GM19043 (cell line): ENCODE measurements around the gene SLX9.
"Not testable (repeated sequence)": the region's sequence is repeated elsewhere in the genome, so short reads cannot be mapped to it uniquely, and the experiment has no call there.

Source experiments
- ATAC-seq: cut with Tn5 transposase; IDR thresholded peaks from one replicate; pipeline ENCODE4 v1.9.1; 2021; ENCODE audit warnings: low read depth; ENCODE audit not compliant: unreplicated experiment

SLX9 gene

DNA sequence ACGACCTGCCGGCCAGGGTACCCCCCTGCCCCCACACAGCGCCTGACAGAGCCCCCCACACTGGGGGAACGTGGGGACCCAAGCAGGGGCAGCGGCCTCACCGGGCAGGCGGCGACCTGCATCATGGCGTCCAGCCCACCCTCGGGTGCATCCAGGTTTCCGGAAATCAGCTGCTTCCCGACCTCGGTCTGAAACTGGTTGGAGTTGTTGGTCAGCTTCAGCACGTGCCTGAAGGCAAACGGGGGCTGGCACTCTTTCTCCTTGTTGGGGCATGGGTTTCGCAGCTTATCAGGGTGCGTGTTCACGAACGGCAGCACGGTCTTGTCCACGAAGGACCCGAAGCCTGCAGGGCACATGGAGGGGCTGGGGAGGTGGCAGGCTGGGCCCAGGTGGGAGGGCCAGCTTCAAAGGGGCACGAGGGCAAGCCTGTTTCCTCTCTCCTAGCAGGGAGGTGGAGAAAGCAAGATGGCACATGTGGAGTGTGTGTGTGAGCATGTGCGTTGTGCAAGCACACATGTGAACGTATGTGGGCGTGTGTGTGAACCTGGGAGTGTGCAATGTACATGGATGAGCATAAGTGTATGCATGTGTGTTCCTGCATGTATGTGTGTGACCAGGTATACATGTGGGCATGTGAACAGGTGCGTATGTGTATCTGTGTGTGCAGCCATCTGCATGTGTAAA lies 38.3 kb upstream of the SLX9 start:
- ATAC-seq = no peak

DNA sequence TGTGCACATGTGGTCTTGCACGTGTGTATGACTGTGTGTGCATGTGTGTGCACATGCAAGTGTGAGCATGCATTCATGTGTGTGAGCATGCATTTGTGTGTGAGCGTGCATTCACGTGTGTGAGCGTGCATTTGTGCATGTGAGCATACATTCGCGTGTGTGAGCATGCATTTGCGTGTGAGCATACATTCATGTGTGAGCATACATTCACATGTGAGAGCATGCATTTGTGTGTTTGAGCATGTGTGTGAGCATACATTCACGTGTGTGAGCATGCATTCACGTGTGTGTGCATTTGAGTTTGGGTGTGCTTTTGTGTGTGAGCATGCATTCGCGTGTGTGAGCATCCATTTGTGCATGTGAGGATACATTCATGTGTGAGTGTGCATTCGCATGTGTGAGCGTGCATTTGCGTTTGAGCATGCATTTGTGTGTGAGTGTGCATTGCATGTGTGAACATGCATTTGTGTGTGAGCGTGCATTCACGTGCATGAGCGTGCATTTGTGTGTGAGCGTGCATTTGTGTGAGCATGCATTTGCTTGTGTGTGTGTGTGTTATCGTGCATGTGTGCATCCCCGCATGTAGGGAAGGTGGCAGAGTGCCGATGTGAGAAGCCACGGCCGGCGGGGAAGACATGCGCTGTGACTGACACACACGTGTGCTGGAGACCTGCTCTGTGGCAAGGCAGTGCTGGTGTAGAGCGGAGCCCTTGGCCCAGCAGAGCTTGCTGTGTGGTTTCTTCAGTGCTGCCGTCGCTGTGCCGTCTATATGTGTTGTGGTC lies 37.4 kb upstream of the SLX9 start:
- no peak for ATAC-seq

DNA sequence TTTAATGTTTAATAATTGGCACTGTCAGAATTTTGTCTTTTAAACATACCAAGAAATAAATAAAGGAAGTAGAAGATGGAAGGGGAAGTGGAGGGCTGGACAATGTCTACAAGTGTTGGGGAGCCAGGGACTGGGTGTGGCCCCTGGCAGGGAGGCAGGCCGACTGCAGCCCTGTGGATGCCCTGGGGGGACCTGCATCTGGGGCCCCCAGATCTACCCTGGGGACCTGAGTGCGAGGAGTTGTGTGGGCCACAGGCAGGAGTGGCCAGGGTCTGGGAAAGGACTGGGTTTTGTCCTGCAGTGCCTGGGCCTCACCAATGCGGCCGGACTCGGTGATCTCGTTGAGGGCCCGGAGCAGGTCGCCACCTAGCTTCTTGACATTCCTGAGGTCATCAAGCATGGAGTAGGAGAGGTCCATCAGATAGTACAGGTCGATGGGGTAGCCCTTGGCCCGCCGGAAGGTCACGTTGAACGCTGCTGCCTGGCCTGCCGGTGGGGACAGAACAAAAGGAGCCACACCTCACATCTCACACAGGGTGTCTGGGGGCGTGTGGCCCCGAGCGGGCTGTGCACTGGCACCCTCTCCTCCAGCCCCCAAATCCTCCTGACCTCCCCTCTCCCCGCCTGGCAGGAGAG lies 36.7 kb upstream of the SLX9 start:
- no peak for ATAC-seq

DNA sequence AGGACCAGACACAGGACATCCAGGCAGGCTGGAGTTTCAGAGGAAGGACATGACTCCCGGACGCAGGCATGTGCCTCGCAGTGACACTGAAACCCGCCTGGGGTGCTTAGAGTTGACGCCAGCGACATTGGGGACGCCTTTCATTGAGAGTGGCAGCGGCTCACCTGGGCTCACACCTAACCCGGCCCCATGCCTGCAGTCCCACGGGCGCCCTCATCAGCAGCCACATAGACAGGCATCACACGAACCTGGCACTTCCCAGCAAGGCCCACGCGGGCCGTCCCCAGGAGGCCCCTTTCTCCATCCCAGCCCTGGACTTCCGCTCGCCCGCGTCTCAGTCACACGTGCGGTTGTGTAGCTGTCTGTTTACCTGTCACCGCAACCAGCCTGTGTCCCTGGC lies 36.1 kb upstream of the SLX9 start:
- no peak for ATAC-seq

DNA sequence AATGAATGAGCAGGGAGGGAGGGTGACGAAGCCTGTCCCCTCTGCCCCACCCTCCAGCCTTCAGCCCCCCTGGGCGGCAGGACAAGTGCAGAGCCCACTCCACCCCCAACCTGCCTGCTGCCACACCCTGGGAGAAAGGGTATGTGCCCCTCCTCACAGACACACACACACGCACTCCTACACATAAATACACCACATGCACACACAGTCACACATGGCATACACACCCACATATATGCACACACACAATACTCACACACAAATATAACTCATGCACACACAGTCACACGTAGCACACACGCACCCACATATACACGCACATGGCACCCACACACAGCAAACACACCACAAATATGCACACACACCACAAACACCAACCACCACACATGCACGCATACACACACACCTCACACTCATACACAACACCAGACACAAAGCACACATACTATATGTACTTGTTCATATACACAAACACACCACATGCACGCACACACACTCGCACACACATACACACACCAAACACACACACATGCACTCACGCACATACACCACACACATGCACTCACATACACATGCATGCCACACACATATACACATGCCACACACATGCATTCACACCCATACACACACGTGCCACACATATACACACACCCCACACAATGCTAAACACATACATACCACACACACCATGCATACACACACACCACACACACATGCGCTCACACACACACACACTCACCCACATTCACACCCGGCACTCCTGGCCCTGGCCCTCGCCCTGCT lies 35.5 kb upstream of the SLX9 start:
- ATAC-seq = no peak

DNA sequence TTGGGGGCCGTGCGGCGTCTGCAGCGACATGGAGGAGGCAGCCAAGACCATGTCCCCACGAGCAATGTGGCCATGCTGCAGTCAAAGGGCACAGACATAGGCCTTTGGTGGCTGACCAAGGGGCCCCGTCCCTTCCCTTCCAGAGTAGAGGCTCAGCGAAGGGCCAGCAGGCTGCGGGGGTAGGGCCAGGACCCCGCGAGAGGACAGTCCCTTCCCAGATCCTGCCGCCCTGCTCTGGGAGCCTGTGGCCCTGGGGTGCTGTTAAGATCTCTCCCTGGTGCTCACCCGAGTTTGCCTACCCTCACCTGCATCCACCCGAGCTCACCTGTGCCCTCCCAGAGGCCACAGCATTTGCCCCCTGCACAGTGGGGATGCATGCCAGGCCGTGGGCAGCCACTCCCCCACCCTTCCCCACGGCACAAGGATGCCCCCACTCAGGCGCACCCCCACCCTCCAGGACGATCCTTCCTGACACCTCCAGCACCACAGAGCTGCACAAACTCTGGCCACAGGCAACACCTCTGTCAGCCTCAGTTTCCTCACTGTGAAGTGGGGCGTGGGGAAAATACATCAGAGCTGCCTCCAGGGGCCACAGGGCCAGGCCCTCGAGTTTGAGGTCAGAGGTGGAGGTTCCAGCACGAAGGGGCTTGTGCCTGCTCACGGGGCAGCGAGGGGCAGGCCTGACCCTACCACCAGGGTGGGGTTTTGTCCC lies 34.7 kb upstream of the SLX9 start:
- ATAC-seq = no peak

DNA sequence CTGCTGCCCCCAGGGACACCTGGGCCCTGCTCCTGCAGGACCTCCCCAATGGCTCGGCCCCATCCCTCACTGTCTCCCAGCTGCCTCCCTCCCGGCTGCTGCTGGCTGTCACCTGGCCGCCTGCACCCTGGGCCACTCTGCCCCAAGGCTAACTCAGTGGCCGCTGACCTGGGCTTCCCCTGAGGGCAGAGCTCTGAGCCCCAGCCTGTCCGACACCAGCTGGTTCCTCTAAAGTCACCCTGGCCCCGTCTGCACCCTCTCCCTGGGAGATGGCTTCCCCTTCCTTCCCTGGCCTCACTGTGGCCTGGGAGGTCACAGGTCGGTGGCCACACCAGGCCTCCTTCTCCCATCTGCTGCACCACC lies 34.1 kb upstream of the SLX9 start:
- no peak for ATAC-seq

DNA sequence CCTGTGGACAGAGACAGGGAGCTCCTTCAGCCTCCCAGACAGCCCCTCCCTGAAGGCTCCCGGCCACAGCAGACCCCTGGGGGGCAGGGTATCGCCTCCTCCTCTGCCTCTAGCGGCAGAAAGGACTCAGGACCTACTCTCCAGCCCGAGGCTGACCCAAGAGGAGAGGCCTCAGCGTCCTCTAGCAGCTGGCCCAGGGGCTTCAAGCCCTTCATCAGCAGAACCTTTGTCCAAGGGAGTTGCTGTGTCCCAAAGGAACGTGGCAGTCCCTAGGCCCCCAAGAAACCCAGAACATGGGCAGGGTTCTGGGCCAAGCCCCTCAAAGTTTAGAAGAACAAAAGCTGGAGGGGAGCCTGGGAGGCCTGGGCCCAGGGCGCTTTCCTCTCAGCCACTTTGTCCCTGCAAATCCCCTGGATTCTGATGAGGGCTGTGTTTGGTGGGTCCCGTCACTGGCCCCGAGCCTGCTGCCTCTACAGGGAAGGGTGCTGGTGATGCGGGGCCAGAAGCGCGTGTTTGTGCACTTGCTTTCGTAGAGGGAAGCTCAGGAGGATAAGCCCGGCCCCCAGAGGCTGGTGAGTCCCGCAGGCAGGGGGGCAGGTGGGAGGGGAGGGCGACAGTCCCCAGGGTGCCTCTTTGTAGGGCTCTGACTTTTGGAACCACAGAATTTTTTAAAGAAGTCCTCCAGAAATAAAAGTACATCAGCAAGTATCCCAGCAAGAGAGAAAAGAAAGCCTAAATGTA lies 32.4 kb upstream of the SLX9 start:
- ATAC-seq = no peak

DNA sequence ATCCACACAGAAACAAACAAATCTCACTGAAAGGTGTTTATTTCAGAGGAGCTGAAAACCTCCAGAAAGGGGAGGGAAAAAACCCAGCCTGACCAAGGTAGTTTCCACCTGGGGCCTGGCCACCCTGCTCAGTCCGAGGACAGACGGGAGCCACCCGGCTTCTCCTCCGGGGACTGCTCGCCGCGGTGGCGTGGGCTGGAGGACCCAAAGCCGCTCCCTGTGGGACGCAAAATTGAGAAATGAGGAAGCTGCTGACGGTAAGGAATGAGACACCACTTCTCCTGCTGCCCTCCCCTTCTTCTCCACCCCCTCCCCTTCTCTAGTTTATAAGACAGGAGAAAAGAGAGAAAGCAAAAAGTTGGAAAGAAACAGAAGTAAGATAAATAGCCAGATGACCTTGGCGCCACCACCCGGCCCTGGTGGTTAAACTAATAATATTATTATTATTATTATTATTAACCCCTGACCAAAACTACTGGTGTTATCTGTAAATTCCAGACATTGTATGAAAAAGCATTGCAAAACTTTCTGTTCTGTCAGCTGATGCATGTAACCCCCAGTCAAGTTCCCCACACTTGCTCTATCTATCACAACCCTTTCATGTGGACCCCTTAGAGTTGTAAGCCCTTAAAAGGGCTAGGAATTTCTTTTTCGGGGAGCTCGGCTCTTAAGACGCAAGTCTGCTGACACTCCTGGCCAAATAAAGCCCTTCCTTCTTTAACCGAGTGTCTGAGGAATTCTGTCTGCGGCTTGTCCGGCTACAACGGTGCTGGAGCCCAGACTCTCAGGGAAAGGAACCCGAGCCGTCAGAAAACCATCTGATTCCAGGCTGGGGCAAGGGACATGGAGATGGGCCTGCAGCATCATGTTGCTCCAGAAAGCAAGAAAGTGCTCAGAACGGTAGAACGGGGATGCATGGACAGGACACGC lies 31.6 kb upstream of the SLX9 start:
- ATAC-seq = no peak

DNA sequence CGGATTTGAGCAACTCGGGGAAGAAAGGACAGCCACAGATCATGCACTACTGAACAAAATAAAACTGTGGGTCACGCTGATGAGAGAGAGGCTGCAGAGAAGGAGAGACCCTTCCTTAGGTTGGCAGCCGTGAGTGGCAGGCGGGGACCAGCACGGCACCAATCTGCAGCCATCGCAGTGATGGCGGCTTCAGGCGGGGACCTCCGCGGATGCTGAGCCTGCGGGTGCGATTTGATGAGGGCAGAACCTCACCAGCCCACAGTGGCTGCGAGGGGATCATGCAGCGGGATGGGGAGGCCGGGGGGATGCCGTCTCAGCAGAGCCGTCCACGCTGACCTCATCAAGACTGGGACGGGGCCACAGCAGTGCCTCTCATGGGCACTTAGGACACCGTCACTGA lies 30.9 kb upstream of the SLX9 start:
- no peak for ATAC-seq

DNA sequence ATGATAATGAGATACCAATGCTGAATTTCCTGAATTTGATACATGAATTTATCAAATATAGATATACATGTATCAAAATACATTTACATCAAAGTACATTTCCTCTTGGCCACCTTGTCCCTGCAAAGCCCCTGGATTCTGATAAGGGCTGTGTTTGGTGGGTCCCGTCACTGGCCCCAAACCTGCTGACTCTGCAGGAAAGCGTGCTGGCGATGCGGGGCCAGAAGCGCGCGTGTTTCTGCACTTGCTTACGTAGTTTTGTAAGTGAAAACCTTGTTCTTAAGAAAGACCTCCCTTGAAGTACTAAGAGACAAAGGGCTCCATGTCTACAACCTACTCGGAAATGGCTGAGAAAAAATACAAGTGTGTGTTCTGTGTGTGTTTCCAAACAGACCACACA lies 30.1 kb upstream of the SLX9 start:
- no peak for ATAC-seq

DNA sequence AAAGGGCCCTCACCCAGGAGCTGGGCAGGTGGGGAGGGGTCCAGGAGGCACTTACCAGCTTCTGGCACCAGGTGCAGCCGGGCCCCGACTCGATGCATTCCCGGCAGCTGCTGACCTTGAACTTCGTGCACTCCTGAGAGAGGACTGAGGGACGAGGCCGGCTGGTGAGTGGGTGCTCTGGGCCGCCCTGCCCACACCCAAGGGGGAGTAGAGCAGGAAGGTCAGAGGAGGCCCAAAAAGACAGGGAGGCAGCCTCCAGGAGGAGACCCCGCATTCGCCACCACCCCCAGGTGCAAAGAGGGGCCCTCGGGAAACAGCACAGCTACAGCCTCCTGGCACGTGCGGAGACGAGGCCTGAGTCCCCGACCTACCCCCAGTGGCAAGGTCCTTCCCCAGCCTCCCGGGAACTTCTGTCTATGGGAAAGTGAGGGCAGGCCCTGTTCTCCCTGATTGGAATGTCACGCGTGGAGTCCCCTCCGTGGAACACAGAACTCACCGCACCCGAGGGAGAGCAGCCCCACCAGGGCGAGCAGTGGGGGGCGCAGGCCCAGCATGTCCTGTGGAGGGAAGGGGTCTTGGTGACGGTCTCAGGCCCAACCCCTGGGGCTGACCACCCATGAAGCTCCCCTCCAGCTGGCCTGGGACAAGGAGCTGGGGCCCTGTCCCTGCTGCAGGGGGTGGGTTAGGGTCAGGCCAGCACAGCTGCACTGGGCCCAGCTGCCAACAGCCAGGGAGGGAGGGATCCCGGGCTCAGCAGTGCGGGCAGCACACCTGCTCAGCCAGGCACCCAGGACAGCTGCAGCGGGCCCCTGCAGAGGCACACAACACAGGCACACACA lies 29.4 kb upstream of the SLX9 start:
- ATAC-seq = no peak

DNA sequence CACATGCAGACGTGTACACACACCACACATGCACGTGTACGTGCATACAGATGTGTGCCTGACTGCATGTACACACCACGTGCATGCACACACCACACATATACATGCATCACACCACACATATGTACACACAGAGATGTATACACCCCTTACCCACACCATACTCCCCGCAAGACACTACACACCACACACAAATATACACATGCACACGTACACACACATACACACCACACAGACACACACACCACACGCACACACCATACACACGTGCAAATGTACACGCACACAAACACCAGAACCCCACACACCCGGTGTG lies 28.8 kb upstream of the SLX9 start:
- no peak for ATAC-seq

DNA sequence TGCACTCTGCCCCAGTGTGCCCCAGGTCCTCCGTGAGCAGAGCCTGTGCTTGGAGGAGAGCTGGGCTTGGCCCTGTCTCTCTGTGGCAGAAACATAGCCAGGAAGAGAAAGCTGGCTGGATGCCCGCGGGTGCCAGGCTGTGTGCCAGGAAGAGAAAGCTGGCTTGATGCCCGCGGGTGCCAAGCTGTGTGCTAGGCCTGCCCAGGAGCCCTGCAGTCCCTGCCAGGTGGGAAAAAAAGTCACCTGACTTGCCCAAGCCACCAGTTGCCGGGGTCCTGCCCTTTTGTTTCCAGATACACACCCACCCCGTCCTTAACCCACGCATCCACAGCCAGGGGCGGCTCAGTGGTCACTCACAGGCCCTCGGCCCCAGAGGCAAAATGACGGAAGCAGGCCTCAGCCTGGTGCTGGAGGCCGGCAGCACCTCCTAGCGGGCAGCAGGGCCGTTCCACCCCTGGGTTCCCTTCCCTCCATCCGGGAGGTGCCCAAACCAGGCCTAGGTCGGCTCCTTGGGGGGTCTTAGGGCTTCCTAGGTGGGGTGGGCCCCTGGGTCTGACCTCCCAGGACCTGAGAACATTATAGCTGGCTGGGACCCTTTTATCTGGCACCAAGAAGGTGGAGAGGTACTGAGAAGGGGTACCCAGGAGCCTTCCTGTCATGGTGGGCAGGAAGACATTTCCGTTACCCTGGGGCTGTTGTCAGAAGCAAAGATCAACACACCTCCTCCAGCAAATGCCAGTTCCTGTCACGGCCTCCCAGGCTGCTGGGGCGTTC lies 28.3 kb upstream of the SLX9 start:
- no peak for ATAC-seq

DNA sequence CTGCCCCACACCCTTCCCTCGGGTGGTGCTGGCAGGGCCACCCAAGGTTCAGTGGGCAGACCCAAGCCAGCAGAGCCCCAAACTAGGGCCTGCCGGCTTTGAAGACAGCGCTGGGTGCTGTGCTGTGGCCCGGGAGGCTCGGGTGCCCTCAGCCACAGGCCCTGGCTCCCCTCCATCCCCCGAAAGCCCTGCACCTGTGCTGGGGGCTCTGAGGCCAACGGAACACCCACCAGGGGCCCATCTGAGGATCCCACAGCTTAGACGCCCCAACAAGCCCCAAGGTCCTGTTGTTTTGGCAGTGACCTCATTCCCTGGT lies 27.7 kb upstream of the SLX9 start:
- ATAC-seq = no peak

DNA sequence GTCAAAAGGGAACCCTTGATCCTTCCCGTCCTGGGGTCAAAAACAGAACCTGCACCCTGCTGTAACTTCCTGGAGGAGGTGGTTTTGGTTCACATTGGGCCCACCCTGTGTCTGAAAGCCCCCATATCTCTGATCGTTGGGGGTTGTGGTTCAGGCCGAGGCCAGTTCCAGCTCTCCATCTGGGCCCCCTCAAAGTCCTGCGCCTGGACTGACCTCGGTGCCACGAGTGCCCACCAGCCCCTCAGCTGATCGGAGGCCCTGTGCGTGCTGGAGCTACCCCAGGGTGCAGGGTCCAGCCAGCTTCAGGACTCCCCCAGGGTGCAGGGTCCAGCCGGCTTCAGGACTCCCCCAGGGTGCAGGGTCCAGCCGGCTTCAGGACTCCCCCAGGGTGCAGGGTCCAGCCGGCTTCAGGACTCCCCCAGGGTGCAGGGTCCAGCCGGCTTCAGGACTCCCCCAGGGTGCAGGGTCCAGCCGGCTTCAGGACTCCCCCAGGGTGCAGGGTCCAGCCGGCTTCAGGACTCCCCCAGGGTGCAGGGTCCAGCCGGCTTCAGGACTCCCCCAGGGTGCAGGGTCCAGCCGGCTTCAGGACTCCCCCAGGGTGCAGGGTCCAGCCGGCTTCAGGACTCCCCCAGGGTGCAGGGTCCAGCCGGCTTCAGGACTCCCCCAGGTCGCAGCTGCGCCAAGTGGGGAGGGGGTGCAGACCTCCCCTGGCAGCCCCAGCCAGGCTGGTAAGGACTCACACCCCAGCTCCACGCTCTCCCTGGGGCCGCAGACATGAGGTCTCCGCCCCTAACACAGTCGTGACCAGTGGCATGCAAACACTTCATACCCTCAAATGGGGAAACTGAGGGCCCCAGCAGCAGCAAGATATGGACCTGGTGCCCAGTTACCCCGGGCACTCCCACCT lies 27.1 kb upstream of the SLX9 start:
- ATAC-seq = not testable (repeated sequence)
